Motor neuron (in vitro differentiated cells): ENCODE results near the gene NOC4L. TPM values are rescaled to one million over a fixed set of nuclear protein-coding genes. Genes with fewer than 3 reads are reported as not detected.

Experiments used
- ATAC-seq, 8 experiments: fragments of 200-7000 bp; cut with Tn5 transposase; replicated peaks in 6 of 8; 2 replicates each; pipeline ENCODE4 v1.8.0; 2021; ENCODE audit warnings: mild to moderate bottlenecking in 8 of 8, moderate library complexity in 8 of 8
- H3K27ac ChIP-seq, 2 donors: fragments of 250-450 bp; sonication (Bioruptor Pico); 2 replicates each; pipeline ENCODE4 v1.9.0; 2021; ENCODE audit warnings: antibody characterized with exemption in 2 of 2, mild to moderate bottlenecking in 2 of 2, moderate library complexity in 1 of 2
- H3K4me1 ChIP-seq, 2 donors: fragments of 250-450 bp; sonication (Bioruptor Pico); replicated peaks in 1 of 2; 2 replicates each; pipeline ENCODE4 v1.6.1; 2021; ENCODE audit warnings: antibody characterized with exemption in 2 of 2, mild to moderate bottlenecking in 2 of 2, moderate library complexity in 1 of 2
- H3K4me3 ChIP-seq, 5 donors: fragments of 250-450 bp; sonication (Bioruptor Pico); 2 replicates each; pipeline ENCODE4 v1.9.0; 2021; ENCODE audit warnings: antibody characterized with exemption in 5 of 5, mild to moderate bottlenecking in 5 of 5, moderate library complexity in 4 of 5
- WGBS, 10 experiments: fragments of 450-650 bp; shearing (Covaris generic); methylation state at CpG; one replicate each; pipeline ENCODE4 v1.0.0; 2022; 5-methylcytosine and 5-hydroxymethylcytosine counted together
- in situ Hi-C, 9 experiments: fragments of 400-800 bp; cut with MboI; loops; one replicate each; pipeline ENCODE4 v1.15.0; 2021; ENCODE audit warnings: low sequenced_read_pairs in 9 of 9, low pct_unique_long_range_greater_than_20kb in 2 of 9; ENCODE audit not compliant: unreplicated experiment in 9 of 9
- total RNA-seq, 8 experiments: library from RNA; unstranded; fragments of 300-600 nt; gene quantifications; 2 replicates each; pipeline versions ENCODE4 v1.2.3 to v1.2.4, GENCODE V29; 2022

NOC4L gene
- total RNA-seq, 8 experiments from 2014 or later: 7.7 to 29.0 (median 16.1) TPM

DNA sequence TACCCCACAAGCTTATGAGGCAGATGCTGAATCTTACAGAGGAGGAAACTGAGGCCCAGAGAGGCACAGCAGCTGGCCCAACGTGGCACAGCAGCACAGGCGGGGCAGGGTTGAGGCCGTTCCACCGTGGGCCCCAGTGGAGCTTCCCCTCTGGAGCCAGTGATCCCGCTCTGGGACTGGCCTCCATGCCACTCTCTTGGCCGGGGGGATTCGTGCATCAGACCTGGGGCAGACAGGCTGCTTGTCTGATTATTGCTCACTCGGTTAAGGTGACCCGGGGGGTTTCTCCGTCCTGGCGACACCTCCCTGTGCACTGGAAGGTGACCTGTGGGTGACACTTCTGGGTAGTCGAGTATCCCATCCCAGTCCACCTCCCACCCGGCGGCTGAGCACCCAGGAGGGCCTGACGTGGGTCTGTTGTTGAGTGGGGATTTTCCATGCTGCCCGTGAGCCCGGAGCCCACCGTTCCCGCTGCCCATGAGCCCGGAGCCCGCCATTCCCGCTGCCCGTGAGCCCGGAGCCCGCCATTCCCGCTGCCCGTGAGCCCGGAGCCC lies 27.8 kb downstream of the NOC4L start:
- Histone ChIP-seq H3K4me1 (peaks cover 4 to 14% of the 10 kb centered on the region in 2 donors), H3K4me3 (no peak overlapping the region), H3K27ac (no peak overlapping the region)
- ATAC-seq: no peak
- in situ Hi-C loops: loop anchor here in 1 of 9 experiments (25.0 kb wide), 2 partner anchors 240 to 440 kb away; partner anchors contain the start of genes LRCOL1 and P2RX2
- WGBS, 10 experiments: 50% methylated on average over 2 of the region's 28 CpGs; no CpG with 5 or more reads in 9 of the 10 experiments

DNA sequence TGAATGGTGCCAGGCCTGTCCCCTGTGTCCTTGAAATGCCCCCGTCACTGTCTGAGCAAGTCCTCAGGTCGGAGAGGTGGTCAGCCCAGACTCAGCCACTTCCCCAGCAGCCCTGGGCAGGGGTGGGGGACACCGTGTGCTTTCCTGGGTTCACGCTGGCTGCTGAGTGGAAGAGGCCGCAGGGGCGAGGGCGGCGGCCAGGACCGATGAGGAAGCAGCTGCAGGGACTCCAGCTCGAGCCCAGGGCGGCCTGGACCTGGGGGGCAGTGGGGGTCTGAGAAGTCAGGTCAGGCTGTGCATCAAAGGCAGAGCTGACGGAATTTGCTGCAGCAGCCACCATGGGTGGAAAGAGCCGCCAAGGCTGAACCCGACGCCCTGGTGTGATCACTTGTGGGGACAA lies 28.4 kb downstream of the NOC4L start:
- H3K27ac ChIP-seq: no peak overlapping the region
- WGBS, 10 experiments: 60 to 62% (median 60%) methylated on average over 1 to 2 of the region's 15 CpGs; no CpG with 5 or more reads in 7 of the 10 experiments
- peaks cover 4 to 14% of the 10 kb centered on the region in 2 donors for H3K4me1 ChIP-seq
- ATAC-seq: no peak
- in situ Hi-C loops: loop anchor here in 1 of 9 experiments (25.0 kb wide), 2 partner anchors 240 to 440 kb away; partner anchors contain the start of genes LRCOL1 and P2RX2
- no peak overlapping the region for H3K4me3 ChIP-seq

DNA sequence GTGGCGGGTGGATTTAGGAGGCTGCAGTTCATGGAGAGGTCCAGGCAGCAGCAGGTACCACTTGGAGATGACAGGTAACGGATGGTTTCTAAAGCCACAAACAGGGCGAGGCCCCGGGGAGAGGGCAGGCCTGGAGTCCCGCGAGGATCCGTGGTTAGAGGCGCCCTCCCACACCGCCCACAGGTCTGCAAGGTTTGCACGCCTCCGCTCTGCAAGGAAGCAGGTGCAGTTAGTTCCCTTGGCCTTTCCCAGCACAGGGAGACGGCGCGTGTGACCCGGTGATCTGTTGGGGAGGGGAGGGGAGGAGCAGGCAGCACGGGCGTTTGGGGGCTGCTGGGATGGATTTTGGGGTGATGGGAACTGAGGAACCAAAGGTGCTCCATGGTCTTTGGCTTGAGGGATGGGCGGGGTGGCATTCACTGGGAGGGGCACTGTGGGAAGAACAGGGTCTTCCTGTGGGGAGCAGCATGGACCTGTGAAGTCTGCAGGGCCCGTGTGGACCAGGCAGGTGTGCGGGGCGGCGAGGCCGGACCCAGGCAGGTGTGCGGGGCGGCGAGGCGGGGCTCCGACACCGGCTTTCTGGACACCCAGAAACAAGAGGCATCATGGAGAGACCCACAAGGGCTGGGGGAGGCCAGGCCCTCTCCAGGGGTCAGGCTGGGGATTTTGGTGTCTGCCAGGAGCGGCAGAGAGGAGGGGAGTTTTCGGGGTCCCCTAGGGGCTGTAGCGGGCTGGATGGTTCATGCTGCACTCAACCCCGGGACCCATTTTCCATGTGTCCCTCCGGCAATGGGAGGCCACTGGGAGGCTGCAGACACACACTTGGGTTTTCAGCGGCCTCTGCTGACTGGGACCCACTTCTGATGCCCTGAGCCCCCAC lies 29.1 kb downstream of the NOC4L start:
- WGBS, 10 experiments: 20 to 85% (median 55%) methylated on average over 2 to 7 of the region's 35 CpGs; no CpG with 5 or more reads in 6 of the 10 experiments
- ATAC-seq: no peak
- in situ Hi-C loops: loop anchor here in 1 of 9 experiments (25.0 kb wide), 2 partner anchors 239 to 439 kb away; partner anchors contain the start of genes LRCOL1 and P2RX2
- Histone ChIP-seq H3K4me1 (peaks cover 4 to 14% of the 10 kb centered on the region in 2 donors), H3K4me3 (no peak overlapping the region), H3K27ac (no peak overlapping the region)

- in situ Hi-C loops: loop anchor here in 1 of 9 experiments (25.0 kb wide), 2 partner anchors 238 to 438 kb away; partner anchors contain the start of genes LRCOL1 and P2RX2
- H3K4me1 ChIP-seq: peaks cover 4 to 14% of the 10 kb centered on the region in 2 donors
- WGBS, 10 experiments: 0 to 70% (median 64%) methylated on average over 2 to 10 of the region's 30 CpGs; no CpG with 5 or more reads in 5 of the 10 experiments
- no peak for ATAC-seq
- no peak overlapping the region for H3K4me3 ChIP-seq
- no peak overlapping the region for H3K27ac ChIP-seq
Measured at GRCh38 chr12:132174015-132174838, 30.0 kb downstream of the NOC4L start.

DNA sequence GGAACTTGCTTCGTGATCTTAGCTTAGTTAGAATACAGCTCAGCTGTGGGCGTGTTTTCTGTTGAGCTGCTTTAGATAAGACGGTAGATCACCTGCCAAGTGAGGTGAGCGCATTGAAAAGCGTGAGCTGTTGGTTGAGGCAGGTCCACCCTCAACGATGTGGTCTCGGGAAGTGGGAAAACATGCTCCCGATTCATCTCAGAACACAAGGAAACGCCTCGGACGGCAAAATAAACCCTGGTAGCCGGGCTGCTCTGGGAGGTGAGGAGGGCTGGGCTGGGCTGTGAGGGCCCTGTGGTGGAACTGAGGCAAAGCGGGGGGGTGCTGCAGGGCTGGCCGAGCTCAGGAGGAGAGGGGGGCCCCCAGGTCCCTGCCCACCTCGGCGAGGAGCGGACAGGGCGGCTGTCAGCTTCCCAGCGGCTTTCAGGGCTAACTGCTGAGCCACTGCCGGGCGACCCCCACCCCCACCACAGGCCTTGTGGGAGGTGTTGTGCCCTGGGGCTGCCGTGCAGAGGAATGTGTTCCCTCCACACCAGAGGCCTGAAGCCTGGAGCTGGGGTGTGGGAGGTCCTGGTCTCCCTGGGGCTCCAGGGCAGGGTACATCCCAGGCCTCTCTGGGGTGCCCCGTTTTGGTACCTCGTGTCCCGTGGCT lies 30.7 kb downstream of the NOC4L start:
- ATAC-seq: no peak
- H3K4me3 ChIP-seq: no peak overlapping the region
- in situ Hi-C loops: loop anchor here in 1 of 9 experiments (25.0 kb wide), 2 partner anchors 237 to 437 kb away; partner anchors contain the start of genes LRCOL1 and P2RX2
- peaks cover 2 to 9% of the 10 kb centered on the region in 2 donors for H3K4me1 ChIP-seq
- no peak overlapping the region for H3K27ac ChIP-seq
- 20 to 60% (median 45%) methylated on average over 1 to 10 of the region's 25 CpGs; no CpG with 5 or more reads in 2 of the 10 experiments for WGBS, 10 experiments

- no peak overlapping the region for H3K27ac ChIP-seq
- 0 to 63% (median 44%) methylated on average over 1 to 12 of the region's 35 CpGs; no CpG with 5 or more reads in 6 of the 10 experiments for WGBS, 10 experiments
- H3K4me1 ChIP-seq: peaks cover 0 to 3% of the 10 kb centered on the region in 2 donors
- no peak overlapping the region for H3K4me3 ChIP-seq
- in situ Hi-C loops: no loop called here
- peak; percentile 1 to 35 (median 15) for ATAC-seq
Measured at GRCh38 chr12:132175496-132176384, 31.5 kb downstream of the NOC4L start.

DNA sequence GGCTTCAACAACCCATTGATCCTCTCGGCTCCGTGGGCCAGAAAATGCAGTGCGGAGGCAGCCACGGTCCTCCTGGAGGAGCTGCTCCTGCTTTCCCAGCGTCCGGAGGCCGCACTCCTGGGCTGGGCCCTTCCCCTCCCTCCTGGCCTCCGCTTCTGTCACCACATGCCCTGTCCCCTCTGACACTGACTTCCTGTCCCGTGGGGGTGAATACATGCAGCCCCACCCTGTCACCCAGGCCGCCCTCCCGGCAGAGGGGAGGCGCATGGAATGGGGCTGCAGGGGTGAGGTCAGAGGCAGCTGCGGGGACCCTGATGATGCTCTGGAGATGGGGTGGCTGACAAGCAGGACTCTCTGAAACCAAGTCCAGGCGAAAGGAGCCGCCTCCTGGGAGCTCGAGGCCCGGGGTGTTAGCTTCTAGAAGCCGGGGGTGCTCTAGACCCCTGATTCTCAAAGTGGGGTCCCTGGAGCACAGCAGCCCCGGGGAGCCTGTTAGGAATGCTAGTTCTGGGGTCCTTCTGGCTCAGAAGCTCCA lies 32.2 kb downstream of the NOC4L start:
- 44 to 60% (median 57%) methylated on average over 2 to 6 of the region's 19 CpGs; no CpG with 5 or more reads in 6 of the 10 experiments for WGBS, 10 experiments
- Histone ChIP-seq H3K4me3 (no peak overlapping the region), H3K27ac (no peak overlapping the region), H3K4me1 (peaks cover 0 to 3% of the 10 kb centered on the region in 2 donors)
- peak in 7 of 8 experiments; percentile 18 to 74 (median 48) for ATAC-seq
- in situ Hi-C loops: no loop called here

DNA sequence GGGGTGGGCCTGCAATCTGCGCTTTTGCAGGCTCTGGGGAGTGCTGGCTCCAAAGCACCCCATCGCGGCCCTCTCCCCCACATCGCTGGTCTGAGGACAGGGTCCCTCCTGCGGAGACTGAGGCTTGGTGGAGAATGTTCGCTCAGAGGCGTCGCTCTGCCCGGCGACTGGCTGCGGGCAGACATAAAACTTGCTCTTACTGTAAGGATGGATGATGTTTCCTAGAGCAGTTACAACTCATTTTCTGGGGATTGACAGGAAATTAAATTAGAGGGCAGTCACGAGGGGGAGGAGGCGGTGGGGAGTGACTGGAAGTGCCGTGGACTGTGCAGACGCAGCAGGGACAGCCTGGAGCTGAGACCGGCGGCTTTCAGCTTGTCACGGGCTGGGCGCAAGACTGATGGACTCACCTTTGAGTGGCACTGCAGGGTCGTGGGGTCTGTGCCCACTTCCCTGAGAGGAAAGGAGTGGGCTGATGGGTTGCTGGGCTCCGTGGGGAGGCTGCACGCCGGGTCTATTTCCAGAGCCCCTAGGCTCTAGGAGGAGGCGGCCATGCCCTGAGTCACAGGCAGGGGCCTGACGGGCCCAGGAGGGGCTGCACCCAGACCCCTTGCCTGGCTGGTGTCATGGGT lies 32.8 kb downstream of the NOC4L start:
- in situ Hi-C loops: no loop called here
- no peak overlapping the region for H3K27ac ChIP-seq
- no peak overlapping the region for H3K4me3 ChIP-seq
- WGBS, 10 experiments: 0 to 89% (median 65%) methylated on average over 1 to 7 of the region's 25 CpGs; no CpG with 5 or more reads in 3 of the 10 experiments
- ATAC-seq: peak in 5 of 8 experiments; percentile 59 to 80 (median 64)
- peaks cover 0 to 3% of the 10 kb centered on the region in 2 donors for H3K4me1 ChIP-seq

GRCh38 chr12:132178316-132178715 lies 34.1 kb downstream of the NOC4L start:
- ATAC-seq: no peak
- Histone ChIP-seq H3K4me1 (peaks cover 0 to 3% of the 10 kb centered on the region in 2 donors), H3K27ac (no peak overlapping the region), H3K4me3 (no peak overlapping the region)
- WGBS, 10 experiments: no CpG with 5 or more reads among the region's 8 CpGs
- in situ Hi-C loops: no loop called here

DNA sequence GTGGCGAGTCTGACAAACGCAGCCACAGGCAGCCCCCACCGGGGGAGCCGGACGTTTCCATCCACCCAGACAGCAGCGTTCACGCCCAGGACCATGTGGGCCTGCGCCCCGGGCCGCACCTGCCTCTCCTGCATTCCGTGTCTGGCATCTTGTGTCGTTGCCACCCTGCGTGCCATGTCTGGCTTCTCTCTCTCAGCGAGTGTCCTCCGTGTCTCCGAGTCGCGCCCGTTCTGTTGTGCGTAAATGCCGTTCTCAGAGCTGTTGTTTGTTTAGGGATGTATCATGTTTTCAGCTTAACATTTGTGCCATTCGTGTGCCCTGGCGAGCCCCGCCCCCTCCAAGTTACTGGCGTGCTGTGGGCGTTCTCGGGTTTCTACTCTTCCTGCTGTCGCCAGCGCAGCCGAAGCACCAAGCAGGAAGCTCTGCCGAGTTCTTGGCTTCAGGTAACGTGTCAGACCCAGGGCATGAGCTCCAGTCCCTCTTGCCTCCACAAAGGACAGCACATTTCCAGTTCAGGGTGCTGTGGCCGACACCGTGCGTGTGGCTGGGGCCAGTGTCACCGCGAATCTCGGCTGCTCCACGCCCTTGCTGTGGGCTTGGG lies 34.6 kb downstream of the NOC4L start:
- Histone ChIP-seq H3K4me3 (no peak overlapping the region), H3K4me1 (peaks cover 0 to 3% of the 10 kb centered on the region in 2 donors), H3K27ac (no peak overlapping the region)
- ATAC-seq: no peak
- in situ Hi-C loops: no loop called here
- 25 to 91% (median 46%) methylated on average over 1 to 16 of the region's 39 CpGs; no CpG with 5 or more reads in 1 of the 10 experiments for WGBS, 10 experiments
